GM21723 (cell line): ENCODE measurements around the gene HAT1.

ENCODE experiments used
- ATAC-seq: cut with Tn5 transposase; IDR thresholded peaks from one replicate; pipeline ENCODE4 v1.9.1; 2021; ENCODE audit warnings: mild to moderate bottlenecking, moderate library complexity; ENCODE audit not compliant: unreplicated experiment

Gene HAT1

DNA sequence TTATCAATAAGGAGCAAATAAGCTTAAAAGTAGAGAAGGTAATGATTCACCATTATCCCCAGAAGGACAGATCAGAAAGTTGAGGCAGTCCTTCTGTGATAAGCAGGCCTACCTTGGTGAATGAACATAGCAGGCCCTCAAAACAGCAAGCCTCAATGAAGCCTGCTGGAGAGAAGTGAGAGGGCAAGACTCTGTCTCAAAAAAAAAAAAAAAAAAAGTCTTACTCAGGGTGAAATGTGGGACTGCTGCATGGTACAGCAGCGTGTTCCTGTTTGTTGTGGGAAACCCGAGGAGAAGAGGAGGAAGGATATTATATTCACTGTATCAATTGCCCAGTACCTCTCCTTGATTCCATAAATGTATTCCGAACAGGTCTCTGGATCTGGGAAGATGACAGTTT is 8.7 kb upstream of the HAT1 start:
- no peak for ATAC-seq

DNA sequence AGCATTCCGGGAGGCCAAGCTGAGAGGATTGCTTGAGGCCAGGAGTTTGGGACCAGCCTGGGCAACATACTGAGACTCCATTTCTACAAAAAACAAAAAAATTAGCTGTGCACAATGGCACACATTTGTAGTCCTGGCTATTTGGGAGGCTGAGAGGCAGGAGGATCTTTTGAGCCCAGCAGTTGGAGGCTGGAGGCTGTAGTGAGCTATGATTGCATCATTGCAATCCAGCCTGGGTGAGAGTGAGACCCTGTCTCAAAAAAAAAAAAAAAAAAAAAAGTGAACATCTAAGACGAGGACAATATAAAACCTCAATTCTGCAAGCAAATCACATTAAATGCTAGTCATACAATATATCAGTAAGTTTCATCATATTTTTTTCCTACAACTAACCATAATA is 2.8 kb upstream of the HAT1 start:
- no peak for ATAC-seq

DNA sequence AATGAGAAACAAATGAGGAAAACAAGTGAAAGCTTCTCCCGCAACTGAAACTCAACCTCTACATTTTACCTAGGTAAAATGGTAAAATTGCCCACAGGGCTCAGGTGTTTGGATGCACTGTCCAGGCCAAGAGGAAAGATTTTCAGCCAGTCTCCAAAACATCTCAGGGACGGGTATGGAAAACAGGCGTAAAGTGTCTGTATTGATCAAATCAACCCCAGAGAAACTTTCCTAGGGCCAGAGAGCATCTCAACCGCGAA is 361 bp upstream of the HAT1 start:
- ATAC-seq, result no peak

DNA sequence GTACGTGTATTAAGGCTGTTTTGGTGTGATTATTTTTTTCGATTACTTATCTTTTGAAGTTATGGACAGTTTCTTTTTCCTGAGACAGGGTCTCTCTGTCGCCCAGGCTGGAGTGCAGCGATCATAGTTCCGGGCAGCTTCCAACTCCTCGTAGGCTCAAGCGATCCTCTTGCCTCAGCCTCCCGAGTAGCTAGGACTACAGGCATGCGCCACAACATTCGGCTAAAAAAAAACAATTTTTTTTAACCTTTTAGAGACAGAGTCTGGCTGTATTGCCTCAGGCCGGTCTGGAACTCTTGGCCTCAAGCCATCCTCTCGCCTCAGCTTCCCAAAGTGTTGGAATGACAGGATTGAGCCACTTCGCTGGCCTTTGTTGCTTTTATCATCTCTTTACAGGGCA is 945 bp downstream of the HAT1 start:
- ATAC-seq, result no peak

DNA sequence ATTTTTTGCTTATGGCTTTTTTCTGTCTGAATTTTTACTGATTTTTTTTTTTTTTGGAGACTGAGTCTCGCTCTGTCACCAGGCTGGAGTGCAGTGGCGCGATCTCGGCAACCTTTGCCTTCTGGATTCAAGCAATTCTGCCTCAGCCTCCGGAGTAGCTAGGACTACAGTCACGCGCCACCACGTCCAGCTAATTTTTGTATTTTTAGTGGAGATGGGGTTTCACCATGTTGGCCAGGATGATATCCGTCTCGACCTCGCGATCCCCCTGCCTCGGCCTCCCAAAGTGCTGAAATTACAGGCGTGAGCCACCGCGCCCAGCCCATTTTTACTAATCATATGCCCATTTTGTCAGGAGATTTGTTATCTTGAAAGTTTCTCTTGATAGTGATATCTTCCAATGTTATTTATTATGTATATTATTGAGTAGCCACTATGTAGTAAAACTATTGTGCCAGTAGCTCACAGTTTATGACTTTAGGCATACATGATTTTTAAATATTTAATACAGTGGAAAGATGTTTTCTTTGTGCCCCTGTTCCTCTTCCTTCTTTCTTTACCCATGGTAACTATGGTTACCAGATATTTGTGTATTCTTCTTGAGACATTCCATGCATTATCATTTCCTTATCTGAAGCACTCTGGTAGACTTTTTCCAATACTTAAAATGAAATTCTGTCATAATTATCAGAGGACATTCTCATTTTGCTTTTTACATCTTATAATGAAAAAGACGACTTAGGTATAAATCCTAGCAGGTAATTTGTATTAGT is 2.1 kb downstream of the HAT1 start:
- ATAC-seq, result no peak

DNA sequence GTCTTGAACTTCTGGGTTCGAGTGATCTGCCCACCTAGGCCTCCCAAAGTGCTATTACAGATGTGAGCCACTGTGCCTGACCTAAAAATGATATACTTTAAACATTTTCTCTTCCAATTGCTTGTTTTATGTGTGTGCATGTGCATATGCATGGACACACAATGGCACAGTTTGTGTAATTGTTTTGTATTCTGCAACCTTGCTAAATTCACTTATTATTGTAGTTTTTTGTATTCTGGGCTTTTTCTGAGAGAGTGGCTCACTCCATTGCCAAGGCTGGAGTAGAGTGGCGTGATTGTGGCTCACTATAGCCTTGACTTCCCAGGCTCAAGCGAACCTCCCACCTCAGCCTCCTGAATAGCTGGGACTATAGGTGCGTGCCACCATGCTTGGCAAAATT is 8.1 kb downstream of the HAT1 start:
- no peak for ATAC-seq

DNA sequence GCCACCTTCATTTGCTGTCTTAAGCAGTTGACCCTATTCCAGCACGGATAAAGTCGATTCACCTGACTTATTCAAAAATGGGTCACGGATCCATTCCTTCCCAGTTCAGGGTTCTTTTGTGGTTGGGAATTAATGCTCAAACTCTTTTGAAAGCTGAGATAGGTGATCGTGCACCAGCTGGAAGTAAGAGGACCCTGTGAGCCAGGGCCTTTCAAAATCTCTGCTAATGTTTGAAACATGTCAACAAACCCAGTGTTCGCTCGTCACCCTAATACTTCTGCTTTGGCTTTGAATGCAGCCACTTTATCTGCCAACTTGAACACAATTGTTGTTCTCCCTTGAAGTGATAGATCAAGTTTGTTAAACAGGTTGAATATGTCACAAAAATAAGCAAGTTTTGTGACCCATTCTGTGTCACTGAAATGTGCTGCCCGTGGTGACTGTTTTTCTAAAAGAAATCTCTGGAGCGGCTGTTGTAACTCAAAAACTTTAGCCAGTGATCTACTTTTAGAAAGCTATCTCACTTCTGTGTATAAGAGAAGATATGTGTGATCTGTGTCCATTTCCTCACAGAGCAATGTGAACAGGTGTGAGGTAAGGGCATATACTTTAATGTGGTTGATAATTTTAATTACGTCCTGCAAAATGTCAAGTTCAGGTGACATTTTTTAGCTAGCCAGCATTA is 16.9 kb downstream of the HAT1 start:
- no peak for ATAC-seq

DNA sequence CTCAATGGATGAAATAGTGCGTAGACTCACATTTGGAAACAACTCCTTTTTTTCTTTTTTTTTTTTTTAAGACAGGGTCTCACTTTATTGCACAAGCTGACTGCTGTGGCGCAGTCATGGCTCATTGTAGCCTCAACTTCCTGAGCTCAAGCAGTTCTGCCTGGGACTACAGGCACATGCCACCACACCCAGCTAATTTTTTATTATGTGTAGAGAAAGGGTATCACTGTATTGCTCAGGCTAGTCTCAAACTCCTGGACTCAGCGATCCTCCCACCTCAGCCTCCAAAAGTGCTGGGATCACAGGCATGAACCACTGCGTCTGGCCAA is 17.4 kb downstream of the HAT1 start:
- ATAC-seq, result no peak

DNA sequence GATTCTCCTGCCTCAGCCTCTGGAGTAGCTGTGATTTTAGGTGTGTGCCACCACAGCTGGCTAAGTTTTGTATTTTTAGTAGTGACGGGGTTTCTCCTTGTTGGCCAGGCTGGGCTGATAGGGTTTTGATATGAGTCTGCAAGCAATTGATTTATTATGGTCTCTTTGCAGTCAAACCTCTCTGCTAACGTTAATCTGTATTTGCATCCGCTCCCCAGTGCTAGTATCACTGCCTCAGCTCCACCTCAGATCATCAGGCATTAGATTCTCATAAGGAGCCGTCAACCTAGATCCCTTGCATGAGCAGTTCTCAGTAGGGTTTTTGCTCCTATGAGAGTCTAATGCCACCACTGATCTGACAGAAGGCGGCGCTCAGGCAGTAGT is 19.0 kb downstream of the HAT1 start:
- no peak for ATAC-seq

DNA sequence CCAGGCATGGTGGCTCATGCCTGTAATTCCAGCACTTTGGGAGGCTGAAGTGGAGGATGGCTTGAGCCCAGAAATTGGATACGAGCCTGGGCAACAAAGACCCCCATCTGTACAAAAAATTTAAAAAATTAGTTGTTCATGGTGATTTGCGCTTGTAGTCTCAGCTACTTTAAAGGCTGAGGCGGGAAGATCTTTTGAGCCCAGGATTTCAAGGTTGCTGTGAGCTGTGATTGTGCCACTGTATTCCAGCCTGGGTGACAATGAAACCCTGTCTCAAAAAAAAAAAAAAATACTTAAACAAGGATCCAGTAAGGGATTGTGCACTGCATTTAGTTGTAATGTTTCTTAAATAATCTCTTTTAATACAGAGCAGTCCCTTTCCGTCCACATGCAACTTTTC is 21.6 kb downstream of the HAT1 start:
- ATAC-seq, result no peak

DNA sequence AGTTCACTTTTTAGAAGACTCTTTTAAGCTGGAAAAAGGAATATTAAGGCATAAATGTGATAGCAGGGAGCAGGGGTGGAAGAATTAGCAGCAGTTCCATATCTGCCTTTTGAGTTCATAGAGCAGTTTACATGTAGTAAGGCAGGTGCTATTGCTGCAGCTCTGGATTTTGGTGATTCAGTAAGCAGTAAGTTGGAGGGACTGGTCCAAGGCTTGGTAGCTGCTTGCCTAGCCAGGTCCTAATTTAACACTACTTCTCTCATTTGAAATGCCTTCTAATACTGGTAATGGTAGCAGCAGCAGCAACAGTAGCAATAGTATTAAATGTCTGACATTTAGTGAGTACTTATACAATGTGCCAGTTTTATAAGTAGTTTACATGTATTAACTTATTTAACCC is 30.0 kb downstream of the HAT1 start:
- no peak for ATAC-seq

DNA sequence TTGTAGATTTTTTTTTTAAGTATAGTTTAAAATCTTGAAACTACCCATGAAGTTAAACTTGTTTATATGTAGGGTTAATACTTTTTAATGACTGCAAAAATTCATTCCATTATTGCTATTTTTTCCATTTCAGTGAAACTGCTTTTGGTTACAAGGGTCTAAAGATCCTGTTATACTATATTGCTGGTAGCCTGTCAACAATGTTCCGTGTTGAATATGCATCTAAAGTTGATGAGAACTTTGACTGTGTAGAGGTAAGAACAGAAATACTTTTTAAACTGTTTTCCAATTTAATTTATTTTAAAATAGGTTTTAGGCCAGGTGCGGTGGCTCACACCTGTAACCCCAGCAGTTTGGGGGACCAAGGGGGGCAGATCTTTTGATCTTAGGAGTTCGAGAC is 30.5 kb downstream of the HAT1 start:
- ATAC-seq, result no peak

DNA sequence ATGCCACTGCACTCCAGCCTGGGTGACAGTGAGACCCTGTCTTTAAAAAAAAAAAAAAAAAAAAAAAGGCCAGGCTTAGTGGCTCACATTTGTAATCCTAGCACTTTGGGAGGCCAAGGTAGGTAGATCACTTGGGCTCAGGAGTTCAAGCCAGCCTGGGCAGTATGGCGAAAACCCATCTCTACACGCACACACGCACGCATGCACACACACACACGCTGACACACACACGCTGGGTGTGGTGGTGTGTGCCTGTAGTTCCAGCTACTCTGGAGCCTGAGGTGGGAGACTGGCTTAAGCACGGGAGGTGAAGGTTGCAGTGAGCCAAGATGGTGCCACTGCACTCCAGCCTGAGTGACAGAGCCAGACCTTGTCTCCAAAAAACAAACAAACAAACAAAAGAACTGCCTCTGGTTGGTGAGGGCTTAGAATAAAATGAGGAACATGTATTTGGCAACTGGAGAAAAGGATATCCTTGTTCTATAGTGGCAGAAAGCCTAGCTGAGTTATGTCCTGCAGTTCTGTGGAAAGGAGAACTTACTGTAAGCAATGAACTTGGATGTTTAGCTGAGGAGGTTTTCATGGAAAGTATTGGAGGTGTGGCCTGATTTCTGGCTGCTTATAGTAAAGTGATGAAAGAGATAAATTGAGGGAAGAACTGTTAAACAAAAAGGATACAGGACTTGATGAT is 34.0 kb downstream of the HAT1 start:
- no peak for ATAC-seq

DNA sequence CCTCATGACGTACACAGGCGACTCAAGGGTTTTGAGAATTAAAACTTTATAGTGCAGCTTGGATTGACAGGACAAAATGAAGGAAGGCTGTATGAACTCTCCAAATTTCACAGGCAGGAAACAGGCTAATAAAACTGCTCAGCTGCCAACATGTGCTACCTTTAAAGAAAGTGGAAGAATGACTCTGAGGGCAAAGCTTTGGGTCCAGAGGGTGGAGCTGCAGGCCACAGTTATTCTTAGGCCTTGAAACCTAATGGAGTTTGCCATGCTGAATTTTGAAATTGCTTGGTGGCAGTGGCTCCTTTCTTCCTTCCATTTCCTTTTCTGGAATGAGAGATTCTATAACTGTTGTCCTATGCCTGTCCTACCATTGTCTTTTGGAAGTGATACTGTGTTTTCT is 34.8 kb downstream of the HAT1 start:
- ATAC-seq, result no peak

DNA sequence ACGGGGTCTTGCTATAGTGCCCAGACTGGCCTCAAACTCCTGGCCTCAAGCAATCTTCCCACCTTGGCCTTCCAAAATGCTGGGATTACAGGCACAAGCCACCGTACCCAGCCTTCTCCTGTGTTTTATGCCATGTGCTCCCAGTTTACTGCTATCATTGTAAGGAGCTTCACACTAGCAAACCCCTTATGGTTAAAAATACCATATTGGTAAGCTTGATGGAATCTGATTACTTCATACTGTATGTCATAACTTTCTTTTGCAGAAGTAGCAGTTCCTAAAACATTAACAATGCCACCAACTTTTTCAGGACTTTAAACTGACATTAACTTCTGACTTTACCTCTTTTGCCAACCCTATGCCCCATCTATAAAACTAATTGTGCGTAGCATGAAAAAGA is 36.2 kb downstream of the HAT1 start:
- ATAC-seq, result no peak

DNA sequence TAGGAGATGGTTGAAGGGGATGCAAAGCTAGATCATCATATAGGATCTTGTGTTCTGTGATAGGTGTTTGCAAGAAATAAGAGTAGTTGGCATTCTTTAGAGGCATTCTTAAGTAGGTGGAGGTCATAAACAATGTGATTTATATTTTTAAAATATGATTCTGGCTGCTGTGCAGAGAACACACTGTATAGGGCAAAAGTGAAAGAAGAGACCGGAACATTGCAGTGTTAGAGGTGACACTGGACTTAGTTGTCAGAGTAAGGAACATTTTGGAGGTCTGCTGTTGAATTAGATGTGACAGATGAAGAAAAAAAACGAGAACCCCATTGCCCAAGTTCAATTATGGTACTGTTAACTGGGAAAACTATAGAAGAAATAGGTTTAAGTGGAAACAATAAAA is 37.7 kb downstream of the HAT1 start:
- no peak for ATAC-seq

DNA sequence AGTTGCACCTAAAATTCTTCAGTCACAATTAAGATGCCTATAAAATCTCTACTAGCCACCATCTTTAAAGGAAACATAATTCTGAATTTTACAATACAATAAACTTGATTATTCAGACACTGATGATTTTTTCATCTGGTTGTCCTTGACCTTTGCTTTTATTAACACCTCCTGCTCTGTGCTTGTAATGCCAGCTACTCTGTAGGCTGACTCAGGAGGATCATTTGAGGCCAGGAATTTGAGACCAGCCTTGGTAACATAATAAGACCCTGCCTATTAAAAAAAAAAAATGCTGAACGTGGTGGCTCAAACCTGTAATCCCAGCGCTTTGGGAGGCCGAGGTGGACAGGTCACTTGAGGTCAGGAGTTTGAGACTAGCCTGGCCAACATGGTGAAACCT is 38.3 kb downstream of the HAT1 start:
- no peak for ATAC-seq

DNA sequence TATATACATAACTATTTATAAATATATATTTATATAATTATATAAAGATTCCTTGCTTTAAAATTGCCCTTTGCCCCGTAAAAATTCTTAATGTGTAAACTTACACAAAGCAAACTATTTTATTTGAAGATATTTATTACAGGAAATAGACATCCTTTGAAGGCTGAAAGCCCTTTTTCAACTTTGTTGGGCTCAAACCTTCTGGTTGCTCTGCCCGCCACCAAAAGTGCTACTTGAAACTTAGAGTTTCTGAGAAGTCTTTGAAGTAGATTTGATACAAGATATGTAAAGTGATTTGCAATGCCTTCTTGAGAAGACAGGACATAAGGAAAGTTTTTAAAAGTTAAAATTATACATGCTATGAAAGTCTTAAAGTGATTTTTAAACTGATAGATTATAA is 40.9 kb downstream of the HAT1 start:
- no peak for ATAC-seq

DNA sequence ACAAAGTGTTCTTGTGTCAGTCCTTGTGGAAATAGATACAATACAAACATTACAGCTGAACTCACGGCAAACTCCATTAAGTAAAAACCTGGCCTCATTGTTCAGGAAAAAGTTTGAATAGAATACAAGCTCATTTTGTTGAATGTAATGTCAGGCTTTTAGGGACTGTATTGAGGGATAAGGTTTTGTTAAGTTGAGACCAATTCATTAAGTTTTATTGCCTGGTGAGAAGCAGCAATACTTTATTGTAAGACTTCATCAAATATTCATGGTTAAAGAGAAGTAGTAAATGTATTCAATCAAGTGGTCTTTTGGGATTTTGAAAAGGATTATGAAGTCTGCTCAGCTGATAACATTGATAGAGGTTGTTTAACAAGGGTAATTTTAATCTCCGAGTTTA is 42.0 kb downstream of the HAT1 start:
- ATAC-seq, result no peak

DNA sequence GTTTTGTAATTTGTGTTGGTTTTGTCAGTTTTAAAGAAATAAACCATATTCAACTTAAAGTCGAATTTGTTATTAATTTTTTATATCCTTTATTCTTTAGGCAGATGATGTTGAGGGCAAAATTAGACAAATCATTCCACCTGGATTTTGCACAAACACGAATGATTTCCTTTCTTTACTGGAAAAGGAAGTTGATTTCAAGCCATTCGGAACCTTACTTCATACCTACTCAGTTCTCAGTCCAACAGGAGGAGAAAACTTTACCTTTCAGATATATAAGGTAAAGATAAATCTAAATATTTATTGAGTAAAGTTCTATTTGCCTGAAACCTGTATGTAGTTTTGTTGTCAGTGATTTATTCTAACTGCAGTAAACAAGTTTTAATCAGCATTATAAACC is 43.0 kb downstream of the HAT1 start:
- ATAC-seq, result no peak

DNA sequence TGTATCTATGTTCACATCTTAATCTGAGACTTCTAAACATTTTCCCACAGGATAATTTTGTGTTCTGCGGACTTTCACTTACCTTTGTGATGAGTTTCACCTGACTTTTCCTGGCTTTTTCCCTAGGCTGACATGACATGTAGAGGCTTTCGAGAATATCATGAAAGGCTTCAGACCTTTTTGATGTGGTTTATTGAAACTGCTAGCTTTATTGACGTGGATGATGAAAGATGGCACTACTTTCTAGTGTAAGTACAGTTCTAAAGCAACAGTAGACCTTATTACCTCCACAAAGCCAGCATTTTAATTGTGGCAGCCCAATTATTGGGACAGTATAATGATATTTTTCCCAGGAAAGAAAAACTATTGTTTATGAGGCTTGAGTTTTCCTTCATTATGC is 43.4 kb downstream of the HAT1 start:
- ATAC-seq, result no peak

DNA sequence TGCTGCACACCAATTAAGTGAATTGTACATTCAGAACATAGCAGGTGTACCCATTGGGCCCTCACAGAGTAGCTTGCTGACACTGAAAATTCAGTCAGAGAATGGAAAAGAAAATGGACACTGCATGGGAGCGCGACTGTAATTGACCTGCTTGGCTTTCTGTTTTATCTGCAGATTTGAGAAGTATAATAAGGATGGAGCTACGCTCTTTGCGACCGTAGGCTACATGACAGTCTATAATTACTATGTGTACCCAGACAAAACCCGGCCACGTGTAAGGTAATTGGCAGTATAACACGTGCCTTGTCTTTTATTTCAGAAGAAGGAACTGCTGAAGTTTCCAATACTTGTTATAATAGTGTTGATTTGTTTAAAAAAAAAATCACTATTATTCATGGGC is 44.0 kb downstream of the HAT1 start:
- ATAC-seq, result no peak

DNA sequence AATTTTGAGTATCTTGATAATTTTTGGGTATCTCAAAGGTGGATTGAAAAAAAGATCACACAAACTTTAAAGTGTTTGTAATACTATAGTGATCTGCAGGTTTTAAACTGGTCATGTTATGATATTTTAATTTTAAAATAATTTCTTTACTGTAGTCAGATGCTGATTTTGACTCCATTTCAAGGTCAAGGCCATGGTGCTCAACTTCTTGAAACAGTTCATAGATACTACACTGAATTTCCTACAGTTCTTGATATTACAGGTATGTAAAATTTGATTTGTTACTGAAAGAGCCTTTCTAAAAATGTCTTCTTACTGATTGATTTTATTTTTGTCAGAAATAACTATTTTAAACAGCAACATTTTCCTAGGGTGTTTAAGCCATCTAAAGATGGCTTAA is 44.4 kb downstream of the HAT1 start:
- no peak for ATAC-seq
